ENCODE measurements around the gene CDKN2A. TPM values are rescaled to one million over a fixed set of nuclear protein-coding genes. Genes with fewer than 3 reads are reported as not detected.

CDKN2A gene
- total and polyA plus RNA-seq, 7 experiments from 2014 or later = 0.43 to 21.7 (median 0.95) TPM; not detected in 2

DNA sequence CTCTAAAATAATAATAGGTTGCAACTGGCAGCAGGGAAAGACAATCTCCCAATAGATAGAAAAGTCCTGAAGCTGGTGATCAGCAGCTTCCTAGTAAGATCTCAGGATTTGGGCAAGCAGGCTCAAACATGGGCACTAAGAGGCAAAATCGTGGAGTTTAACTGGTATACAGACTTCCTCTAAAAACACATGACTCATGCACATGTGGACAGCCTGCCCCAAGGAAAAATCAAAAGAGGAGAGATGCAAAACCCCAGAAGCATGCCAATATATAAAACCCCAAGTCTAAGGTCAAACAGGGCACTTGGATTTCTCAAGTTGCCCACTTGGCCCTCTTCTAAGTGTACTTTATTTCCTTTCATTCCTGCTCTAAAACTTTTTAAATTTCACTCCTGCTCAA is 62.8 kb downstream of the CDKN2A start:
- no peak for DNase-seq
- Mint-ChIP-seq H3K4me1 (peaks cover 0 to 8% (median 0%) of the 10 kb centered on the region in 7 donors), H3K4me3 (no peak overlapping the region), H3K27me3 (peaks cover 0 to 2% (median 0%) of the 10 kb centered on the region in 5 donors), H3K9me3 (peaks cover 0 to 4% (median 0%) of the 10 kb centered on the region in 11 donors), H3K36me3 (peaks cover 6 to 38% (median 22%) of the 10 kb centered on the region in 5 donors), H3K27ac (no peak overlapping the region)
- Histone ChIP-seq H3K27ac (ENCODE audit: low read depth, low read length) (no peak overlapping the region), H3K27me3 (ENCODE audit: control insufficient read depth in 2 of 2, insufficient read depth in 2 of 2, low read length in 2 of 2) (no peaks in the 10 kb centered on the region), H3K36me3 (ENCODE audit: control insufficient read depth in 2 of 3, insufficient read depth in 3 of 3, low read length in 3 of 3) (no peaks in the 10 kb centered on the region), H3K4me3 (ENCODE audit: low read length) (no peak overlapping the region), H3K9me3 (ENCODE audit: control insufficient read depth in 2 of 3, low read length in 3 of 3) (no peaks in the 10 kb centered on the region), H3K4me1 (ENCODE audit: control insufficient read depth in 2 of 2, insufficient read depth in 2 of 2, low read length in 2 of 2) (no peaks in the 10 kb centered on the region)
- CTCF ChIA-PET = no interaction called here
- ATAC-seq = no peak
- intact Hi-C loops (cut with micrococcal nuclease) = no loop called here
- POLR2A ChIA-PET = no interaction called here

DNA sequence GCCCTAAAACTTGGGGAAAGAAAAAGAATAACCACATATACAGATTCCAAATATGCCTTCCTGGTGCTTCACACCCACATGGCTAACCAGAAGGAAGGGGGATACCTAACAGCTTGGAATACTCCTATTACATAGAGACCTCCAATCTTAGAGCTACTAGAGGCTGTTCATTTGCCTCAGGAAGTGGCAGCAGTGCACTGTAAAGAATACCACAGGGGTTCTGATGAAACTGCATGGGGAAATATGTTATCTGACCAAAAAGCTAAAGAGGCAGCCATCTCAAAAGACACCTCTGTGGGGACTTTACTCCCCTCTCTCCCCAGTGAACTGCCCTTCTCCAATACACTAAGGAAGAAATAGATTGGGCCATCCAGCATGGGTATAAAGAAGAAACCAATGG is 66.4 kb downstream of the CDKN2A start:
- H3K27me3 ChIP-seq (ENCODE audit: control insufficient read depth in 2 of 2, insufficient read depth in 2 of 2, low read length in 2 of 2) = no peaks in the 10 kb centered on the region

DNA sequence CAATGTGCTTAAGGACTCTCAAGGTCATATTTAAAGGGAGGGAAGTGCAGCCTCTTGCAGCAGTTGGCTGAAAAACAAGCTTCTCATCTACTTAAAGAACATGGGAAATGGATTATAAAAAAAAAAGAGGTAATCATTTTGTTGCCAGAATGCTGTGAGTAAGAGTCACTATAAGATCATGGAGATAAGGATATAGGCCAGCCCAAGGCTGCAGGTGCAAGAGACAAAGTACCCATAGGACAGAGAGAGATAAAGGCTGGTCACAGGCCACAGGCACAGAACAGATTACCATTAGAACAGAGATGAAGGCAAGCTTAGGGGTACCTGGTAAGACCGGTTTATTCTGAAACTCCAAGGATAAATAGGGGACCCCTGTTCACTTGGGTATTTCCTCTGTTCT is 70.5 kb downstream of the CDKN2A start:
- POLR2A ChIA-PET = no interaction called here
- intact Hi-C loops (cut with micrococcal nuclease) = loop anchor here in 1 of 2 donors (5.0 kb wide), 2 partner anchors 44 to 51 kb away; no protein-coding TSS in a partner anchor
- Mint-ChIP-seq H3K27me3 (no peaks in the 10 kb centered on the region), H3K4me3 (no peak overlapping the region), H3K27ac (no peak overlapping the region), H3K9me3 (peaks cover 5 to 19% (median 13%) of the 10 kb centered on the region in 11 donors), H3K4me1 (peaks cover 12 to 37% (median 26%) of the 10 kb centered on the region in 7 donors), H3K36me3 (peaks cover 6 to 26% (median 9%) of the 10 kb centered on the region in 5 donors)
- CTCF ChIA-PET = no interaction called here
- DNase-seq = no peak
- Histone ChIP-seq H3K4me3 (ENCODE audit: low read length) (no peak overlapping the region), H3K27me3 (ENCODE audit: control insufficient read depth in 2 of 2, insufficient read depth in 2 of 2, low read length in 2 of 2) (no peaks in the 10 kb centered on the region), H3K4me1 (ENCODE audit: control insufficient read depth in 2 of 2, insufficient read depth in 2 of 2, low read length in 2 of 2) (peaks cover 13 to 14% of the 10 kb centered on the region in 2 donors), H3K27ac (ENCODE audit: low read depth, low read length) (no peak overlapping the region), H3K9me3 (ENCODE audit: control insufficient read depth in 2 of 3, low read length in 3 of 3) (peaks cover 0 to 5% (median under 1%) of the 10 kb centered on the region in 3 experiments), H3K36me3 (ENCODE audit: control insufficient read depth in 2 of 3, insufficient read depth in 3 of 3, low read length in 3 of 3) (no peaks in the 10 kb centered on the region)
- ATAC-seq = no peak

More for the DNA sequence above, 66.4 kb downstream of the CDKN2A start:
- H3K27me3 Mint-ChIP-seq = peaks cover 0 to 2% (median 0%) of the 10 kb centered on the region in 5 donors
- no peak overlapping the region for H3K4me3 ChIP-seq (ENCODE audit: low read length)
- H3K36me3 Mint-ChIP-seq = peaks cover 10 to 34% (median 25%) of the 10 kb centered on the region in 5 donors
- H3K4me1 ChIP-seq (ENCODE audit: control insufficient read depth in 2 of 2, insufficient read depth in 2 of 2, low read length in 2 of 2) = no peaks in the 10 kb centered on the region
- H3K4me1 Mint-ChIP-seq = peaks cover 0 to 11% (median 3%) of the 10 kb centered on the region in 7 donors
- peaks cover 0 to 4% (median 0%) of the 10 kb centered on the region in 11 donors for H3K9me3 Mint-ChIP-seq
- H3K9me3 ChIP-seq (ENCODE audit: control insufficient read depth in 2 of 3, low read length in 3 of 3) = no peaks in the 10 kb centered on the region
- POLR2A ChIA-PET = no interaction called here
- ATAC-seq (no peak), DNase-seq (no peak)
- peak overlapping the region in 2 of 9 donors; percentile 13 to 29 for H3K27ac Mint-ChIP-seq
- intact Hi-C loops (cut with micrococcal nuclease) = no loop called here
- CTCF ChIA-PET = no interaction called here
- no peak overlapping the region for H3K27ac ChIP-seq (ENCODE audit: low read depth, low read length)
- no peaks in the 10 kb centered on the region for H3K36me3 ChIP-seq (ENCODE audit: control insufficient read depth in 2 of 3, insufficient read depth in 3 of 3, low read length in 3 of 3)
- no peak overlapping the region for H3K4me3 Mint-ChIP-seq

DNA sequence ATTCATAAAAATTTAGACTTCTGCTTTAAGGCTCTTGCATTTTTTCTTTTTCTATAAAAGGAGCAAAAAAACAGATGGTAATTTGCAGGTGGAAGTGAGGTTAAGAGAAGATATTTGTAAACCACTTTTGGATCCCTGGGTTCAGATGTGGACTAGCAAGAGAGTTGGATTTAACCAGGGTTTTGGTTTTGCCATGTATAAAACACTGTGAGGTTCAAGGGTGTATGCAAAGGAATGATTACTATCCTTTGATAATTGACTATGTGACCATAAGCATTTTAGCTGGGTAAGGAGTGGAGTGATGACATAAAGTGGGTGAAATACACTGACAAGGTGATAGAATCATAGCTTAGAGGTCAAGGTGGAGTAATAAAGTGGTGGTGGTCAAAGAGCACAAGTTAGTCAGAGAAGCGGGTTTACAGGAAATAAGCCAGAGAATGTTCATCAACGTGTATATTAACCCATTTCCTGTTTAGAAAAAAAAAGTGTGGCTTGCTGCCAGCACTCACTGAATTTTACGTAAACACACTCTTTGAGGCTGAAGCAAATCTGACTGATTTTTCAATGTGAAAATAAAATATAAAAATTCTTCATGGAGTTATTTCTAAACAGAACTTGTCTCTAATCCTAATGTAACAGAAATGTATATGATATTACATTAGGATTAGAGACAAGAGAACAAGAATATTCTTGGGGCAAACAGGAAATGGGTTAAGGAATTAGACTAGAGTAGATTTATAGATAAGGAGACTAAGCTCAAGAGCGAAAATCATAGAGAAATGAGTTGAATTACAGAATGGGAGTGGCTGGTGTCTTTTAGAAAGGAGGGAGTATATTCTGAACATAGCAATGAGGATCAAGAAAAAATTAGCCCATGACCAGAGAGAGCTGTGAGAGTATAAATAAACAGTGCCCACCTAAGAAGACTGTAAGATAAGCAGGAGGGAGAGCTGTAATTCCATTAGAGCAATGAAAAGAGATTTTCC is 74.5 kb downstream of the CDKN2A start:
- ATAC-seq = peak; percentile 80
- Histone ChIP-seq H3K27ac (ENCODE audit: low read depth, low read length) (no peak overlapping the region), H3K4me1 (ENCODE audit: control insufficient read depth in 2 of 2, insufficient read depth in 2 of 2, low read length in 2 of 2) (peaks cover 13 to 14% of the 10 kb centered on the region in 2 donors), H3K4me3 (ENCODE audit: low read length) (peak overlapping the region; percentile 2), H3K36me3 (ENCODE audit: control insufficient read depth in 2 of 3, insufficient read depth in 3 of 3, low read length in 3 of 3) (no peaks in the 10 kb centered on the region), H3K27me3 (ENCODE audit: control insufficient read depth in 2 of 2, insufficient read depth in 2 of 2, low read length in 2 of 2) (no peaks in the 10 kb centered on the region), H3K9me3 (ENCODE audit: control insufficient read depth in 2 of 3, low read length in 3 of 3) (peaks cover 0 to 22% (median 5%) of the 10 kb centered on the region in 3 experiments)
- H3K4me3 Mint-ChIP-seq = peak overlapping the region; percentile 3 to 76 (median 58)
- intact Hi-C loops (cut with micrococcal nuclease) = loop anchor here (2.0 to 10.0 kb wide), 8 partner anchors 45 to 323 kb away; partner anchors contain the start of genes CDKN2A (in 1 of the 2), CDKN2B (in 1 of the 2) and CDKN2B-AS1 (in 1 of the 2)
- DNase-seq = peak in 7 of 9 donors; percentile 39 to 78 (median 60)
- H3K4me1 Mint-ChIP-seq = peaks cover 12 to 41% (median 28%) of the 10 kb centered on the region in 7 donors
- peaks cover 14 to 56% (median 30%) of the 10 kb centered on the region in 11 donors for H3K9me3 Mint-ChIP-seq
- peaks cover 9 to 39% (median 25%) of the 10 kb centered on the region in 5 donors for H3K36me3 Mint-ChIP-seq
- H3K27ac Mint-ChIP-seq = peak overlapping the region; percentile 15 to 90 (median 75)
- CTCF ChIA-PET = no interaction called here
- POLR2A ChIA-PET = no interaction called here
- H3K27me3 Mint-ChIP-seq = no peaks in the 10 kb centered on the region

Other genes with a start within 250 kb of the CDKN2A start
- gene MTAP, start 191.8 kb downstream of the CDKN2A start, total RNA-seq = 10 to 100 TPM; 29.0 to 50.7 (median 43.2) TPM
- 10 to 100 TPM; 13.1 to 20.3 TPM for gene MTAP, start 191.8 kb downstream of the CDKN2A start, polyA plus RNA-seq
- 1 to 10 TPM in 1 of 5 experiments, under 1 TPM in 2, not detected in 2; 0.21 to 3.5 (median 0.61) TPM for gene CDKN2B-AS1, start 399 bp upstream of the CDKN2A start, total RNA-seq
- not detected for gene CDKN2B-AS1, start 399 bp upstream of the CDKN2A start, polyA plus RNA-seq
- 1 to 10 TPM in 2 of 5 experiments, under 1 TPM in 1, not detected in 2; 0.32 to 4.1 (median 1.6) TPM for gene CDKN2B, start 14.9 kb upstream of the CDKN2A start, total RNA-seq
- not detected for gene CDKN2B, start 14.9 kb upstream of the CDKN2A start, polyA plus RNA-seq